ENCODE data around the gene GATA2.

Gene GATA2

GRCh38 chr3:128432301-128432970 is 60.6 kb downstream of the GATA2 start:
- no peak for FAIRE-seq

- no peak for FAIRE-seq
Measured at GRCh38 chr3:128431803-128432300, 61.1 kb downstream of the GATA2 start.

- FAIRE-seq: no peak
Measured at GRCh38 chr3:128430731-128431130, 62.3 kb downstream of the GATA2 start.

DNA sequence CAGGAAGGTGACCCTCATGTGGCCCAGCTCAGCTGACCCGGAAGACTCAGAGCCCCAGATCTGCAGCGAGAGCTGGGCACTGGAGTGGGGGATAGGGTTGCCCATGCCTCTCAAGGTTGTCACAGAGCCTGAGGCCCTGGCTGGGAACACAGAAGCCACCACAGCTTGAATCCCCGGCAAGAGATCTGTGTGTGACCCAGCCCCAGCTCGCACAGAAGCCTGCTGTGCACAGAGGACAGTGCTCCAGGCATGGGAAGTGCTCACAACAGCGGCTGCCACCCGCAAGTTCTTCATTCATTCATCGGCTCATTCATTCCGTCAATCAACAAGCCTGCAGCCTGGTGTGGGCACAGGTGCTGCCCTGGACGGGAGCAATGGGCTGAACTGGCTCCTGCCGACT is 62.7 kb downstream of the GATA2 start:
- no peak for FAIRE-seq

- no peak for FAIRE-seq
Measured at GRCh38 chr3:128429751-128430150, 63.2 kb downstream of the GATA2 start.
